ENCODE results near the gene BEAN1.

Gene BEAN1

DNA sequence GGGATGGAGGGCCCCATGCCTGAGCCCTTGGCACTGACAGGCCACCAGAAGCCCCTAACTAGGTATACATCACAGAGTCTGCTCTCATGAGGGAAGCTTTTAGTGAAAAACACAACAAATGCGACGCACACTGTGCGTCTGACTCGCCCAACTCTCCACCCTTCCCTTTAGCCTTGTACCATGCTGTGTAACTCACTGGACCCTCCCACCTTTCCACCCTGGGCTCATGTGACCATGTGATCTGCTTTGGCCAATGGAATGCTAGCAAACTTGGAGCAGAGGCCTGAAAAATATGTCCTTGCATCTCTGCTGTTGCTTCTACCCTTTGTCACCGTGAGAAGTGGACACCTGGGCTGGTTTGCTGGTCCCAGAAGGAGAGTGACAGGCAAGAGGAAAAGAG lies 101.2 kb downstream of the BEAN1 start:
- TF ChIP-seq, protein P1, sequence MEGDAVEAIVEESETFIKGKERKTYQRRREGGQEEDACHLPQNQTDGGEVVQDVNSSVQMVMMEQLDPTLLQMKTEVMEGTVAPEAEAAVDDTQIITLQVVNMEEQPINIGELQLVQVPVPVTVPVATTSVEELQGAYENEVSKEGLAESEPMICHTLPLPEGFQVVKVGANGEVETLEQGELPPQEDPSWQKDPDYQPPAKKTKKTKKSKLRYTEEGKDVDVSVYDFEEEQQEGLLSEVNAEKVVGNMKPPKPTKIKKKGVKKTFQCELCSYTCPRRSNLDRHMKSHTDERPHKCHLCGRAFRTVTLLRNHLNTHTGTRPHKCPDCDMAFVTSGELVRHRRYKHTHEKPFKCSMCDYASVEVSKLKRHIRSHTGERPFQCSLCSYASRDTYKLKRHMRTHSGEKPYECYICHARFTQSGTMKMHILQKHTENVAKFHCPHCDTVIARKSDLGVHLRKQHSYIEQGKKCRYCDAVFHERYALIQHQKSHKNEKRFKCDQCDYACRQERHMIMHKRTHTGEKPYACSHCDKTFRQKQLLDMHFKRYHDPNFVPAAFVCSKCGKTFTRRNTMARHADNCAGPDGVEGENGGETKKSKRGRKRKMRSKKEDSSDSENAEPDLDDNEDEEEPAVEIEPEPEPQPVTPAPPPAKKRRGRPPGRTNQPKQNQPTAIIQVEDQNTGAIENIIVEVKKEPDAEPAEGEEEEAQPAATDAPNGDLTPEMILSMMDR (IDR thresholded peaks at IDR 0.05; ENCODE audit: borderline replicate concordance, insufficient read depth, low read depth, low read length) = no peak
- H3K4me3 ChIP-seq (ENCODE audit: low read depth, low read length) = no peak overlapping the region

DNA sequence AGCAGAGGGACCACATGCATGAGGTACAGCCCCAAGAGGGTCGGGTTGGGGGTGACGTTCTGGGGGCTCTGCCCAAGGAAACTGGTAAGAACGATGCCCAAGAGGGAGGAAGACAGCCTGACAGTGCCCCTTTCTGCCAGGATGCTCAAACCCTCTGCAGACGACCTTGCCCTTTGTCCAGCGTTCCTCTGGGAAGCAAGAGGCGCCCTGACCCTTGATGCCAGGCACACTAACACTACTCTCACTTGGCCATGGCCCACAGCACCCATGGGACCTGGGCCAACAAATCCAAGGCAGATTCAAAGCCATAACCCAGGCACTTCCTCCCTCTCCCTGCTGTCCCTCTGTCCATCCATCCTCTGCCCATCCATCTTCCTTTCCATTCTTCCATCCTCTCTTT lies 102.4 kb downstream of the BEAN1 start:
- TF ChIP-seq, protein P1 (IDR thresholded peaks at IDR 0.05; ENCODE audit: borderline replicate concordance, insufficient read depth, low read depth, low read length) = no peak
- no peak overlapping the region for H3K4me3 ChIP-seq (ENCODE audit: low read depth, low read length)
